Stimulated activated naive CD8-positive, alpha-beta T cell treated with anti-CD3 and anti-CD28 coated beads, Interleukin-15, amount 100 ng/mL, for 72 hours (primary cell): ENCODE results near the gene WNK4.

ENCODE experiments used
- ATAC-seq: fragments of 150-1000 bp; cut with Tn5 transposase; 2 replicates; pipeline ENCODE4 v1.10.0; 2021; ENCODE audit warnings: mild to moderate bottlenecking, moderate library complexity
- DNase-seq, 2 donors: peaks; one replicate each; pipeline ENCODE4 v3.0.0; 2021 to 2022
- H3K27ac Mint-ChIP-seq, 2 donors: one replicate each; pipeline ENCODE4 v1.8.0; 2022; ENCODE audit warnings: mild to moderate bottlenecking in 2 of 2, mixed read lengths in 2 of 2, moderate library complexity in 2 of 2
- H3K27me3 Mint-ChIP-seq: one replicate; pipeline ENCODE4 v1.8.0; 2022; ENCODE audit warnings: mixed read lengths
- H3K4me1 Mint-ChIP-seq: one replicate; pipeline ENCODE4 v1.8.0; 2022; ENCODE audit warnings: mild to moderate bottlenecking, mixed read lengths
- H3K4me3 Mint-ChIP-seq, 2 donors: one replicate each; pipeline ENCODE4 v1.8.0; 2022; ENCODE audit warnings: mild to moderate bottlenecking in 2 of 2, mixed read lengths in 2 of 2, moderate library complexity in 1 of 2
- H3K9me3 Mint-ChIP-seq, 2 donors: one replicate each; pipeline ENCODE4 v1.8.0; 2022; ENCODE audit warnings: mixed read lengths in 2 of 2

Gene WNK4

DNA sequence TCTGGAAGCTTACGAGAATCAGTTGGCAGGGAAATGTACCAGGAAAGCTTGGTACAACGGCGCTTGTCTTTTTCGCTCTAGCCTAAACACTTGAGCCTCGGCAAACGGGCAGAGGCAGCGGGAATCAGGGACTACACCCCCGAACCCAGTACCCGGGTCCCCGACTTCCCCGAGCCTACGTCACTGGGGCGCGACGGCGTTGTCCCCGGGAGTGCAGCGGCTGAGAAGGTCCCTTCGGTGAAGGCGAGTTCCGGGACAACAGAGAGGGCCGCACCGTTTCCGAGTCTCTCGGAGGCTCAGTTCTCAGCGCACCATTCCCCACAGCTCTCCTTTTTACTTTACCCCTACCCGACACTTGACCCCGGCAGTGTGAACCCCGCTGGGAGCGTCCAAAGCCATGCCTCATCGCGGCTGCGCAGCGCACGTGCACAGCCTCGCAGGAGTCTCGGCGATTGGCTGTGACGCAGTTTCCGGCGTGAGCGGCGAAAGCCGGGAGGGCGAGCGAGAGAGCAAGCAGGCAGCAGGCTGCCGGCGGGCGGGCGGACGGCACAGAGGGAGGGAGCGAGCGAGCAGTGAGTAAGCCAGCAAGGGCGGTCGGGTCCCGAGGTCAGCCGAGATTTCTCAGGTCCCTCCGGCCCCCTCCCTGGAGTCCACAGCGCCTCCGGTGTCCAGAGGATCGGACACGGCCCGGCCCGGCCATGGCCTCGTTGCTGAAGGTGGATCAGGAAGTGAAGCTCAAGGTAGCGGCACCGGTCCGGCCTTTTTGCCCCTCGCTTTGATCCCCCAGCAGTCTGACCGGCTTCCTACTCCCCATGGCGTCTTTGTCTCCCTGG is 52.7 kb downstream of the WNK4 start, which contains the start of gene PSME3:
PSME3 (plus strand) TSS at position 464 of the 833 bp plus-strand sequence; CDS start at position 699, 235 bp downstream.
- H3K27ac Mint-ChIP-seq, result peak within 1 kb of the TSS; percentile 98 to 99
- H3K4me3 Mint-ChIP-seq, result peak within 1 kb of the TSS; percentile 95
- peaks cover 24% of the 10 kb centered on the region for H3K4me1 Mint-ChIP-seq
- H3K27me3 Mint-ChIP-seq, result no peaks in the 10 kb centered on the region
- peak; percentile 87 to 89 for DNase-seq
- H3K9me3 Mint-ChIP-seq, result no peaks in the 10 kb centered on the region
- peak; percentile 94 for ATAC-seq

DNA sequence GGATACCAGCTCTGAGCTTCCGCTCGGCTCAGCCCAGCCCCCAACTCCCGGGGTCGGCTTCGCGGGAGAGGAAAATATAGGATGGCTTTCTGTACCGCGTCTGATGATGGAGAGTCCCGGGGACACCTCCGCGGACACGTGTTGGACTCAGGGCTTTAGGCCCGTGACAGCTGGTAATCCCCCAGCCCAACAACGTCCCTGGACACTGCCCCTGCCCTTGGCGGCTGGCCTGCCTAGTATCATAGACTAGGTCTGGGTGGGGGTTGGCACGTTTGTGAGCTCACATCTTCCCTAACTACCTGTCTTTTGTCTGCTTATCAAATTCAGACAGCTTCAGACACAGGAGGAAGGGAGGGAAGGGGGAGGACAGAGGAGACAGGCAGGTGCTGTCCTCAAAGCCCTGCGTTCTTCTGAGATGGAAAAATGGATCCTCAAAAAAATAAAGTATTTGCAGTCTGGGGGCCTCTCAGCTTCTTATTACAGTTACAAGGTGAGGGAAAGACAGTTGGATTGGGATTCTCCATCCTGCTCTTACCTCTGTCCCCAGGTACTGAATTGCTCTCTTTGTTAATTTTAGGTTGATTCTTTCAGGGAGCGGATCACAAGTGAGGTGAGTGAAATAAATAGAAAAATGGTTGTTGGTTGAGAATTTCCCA is 53.5 kb downstream of the WNK4 start:
- no peaks in the 10 kb centered on the region for H3K9me3 Mint-ChIP-seq

DNA sequence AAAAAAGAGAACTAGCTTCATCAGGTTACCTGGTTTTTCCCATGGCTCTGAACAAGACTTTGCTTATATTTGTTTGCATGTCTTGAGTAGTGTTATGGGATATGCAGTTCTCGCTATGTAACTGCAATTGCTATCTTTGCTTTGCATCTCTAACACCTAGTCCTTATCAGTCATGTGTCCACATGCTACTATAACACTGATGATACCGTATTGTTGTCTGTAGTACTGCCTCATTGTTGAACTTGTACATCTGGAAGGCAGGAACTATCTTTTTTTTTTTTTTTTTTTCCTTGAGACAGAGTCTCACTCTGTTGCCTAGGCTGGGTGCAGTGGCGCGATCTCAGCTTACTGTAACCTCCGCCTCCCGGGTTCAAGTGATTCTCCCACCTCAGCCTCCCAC is 55.3 kb downstream of the WNK4 start:
- Mint-ChIP-seq H3K4me3 (no peak overlapping the region), H3K4me1 (peaks cover 24% of the 10 kb centered on the region), H3K9me3 (no peaks in the 10 kb centered on the region), H3K27ac (no peak overlapping the region), H3K27me3 (no peaks in the 10 kb centered on the region)
- ATAC-seq (no peak), DNase-seq (no peak)

More for the DNA sequence above, 53.5 kb downstream of the WNK4 start:
- peak overlapping the region; percentile 95 for H3K4me3 Mint-ChIP-seq
- ATAC-seq (no peak), DNase-seq (no peak)
- peaks cover 24% of the 10 kb centered on the region for H3K4me1 Mint-ChIP-seq
- H3K27ac Mint-ChIP-seq, result peak overlapping the region; percentile 98 to 99
- H3K27me3 Mint-ChIP-seq, result no peaks in the 10 kb centered on the region

DNA sequence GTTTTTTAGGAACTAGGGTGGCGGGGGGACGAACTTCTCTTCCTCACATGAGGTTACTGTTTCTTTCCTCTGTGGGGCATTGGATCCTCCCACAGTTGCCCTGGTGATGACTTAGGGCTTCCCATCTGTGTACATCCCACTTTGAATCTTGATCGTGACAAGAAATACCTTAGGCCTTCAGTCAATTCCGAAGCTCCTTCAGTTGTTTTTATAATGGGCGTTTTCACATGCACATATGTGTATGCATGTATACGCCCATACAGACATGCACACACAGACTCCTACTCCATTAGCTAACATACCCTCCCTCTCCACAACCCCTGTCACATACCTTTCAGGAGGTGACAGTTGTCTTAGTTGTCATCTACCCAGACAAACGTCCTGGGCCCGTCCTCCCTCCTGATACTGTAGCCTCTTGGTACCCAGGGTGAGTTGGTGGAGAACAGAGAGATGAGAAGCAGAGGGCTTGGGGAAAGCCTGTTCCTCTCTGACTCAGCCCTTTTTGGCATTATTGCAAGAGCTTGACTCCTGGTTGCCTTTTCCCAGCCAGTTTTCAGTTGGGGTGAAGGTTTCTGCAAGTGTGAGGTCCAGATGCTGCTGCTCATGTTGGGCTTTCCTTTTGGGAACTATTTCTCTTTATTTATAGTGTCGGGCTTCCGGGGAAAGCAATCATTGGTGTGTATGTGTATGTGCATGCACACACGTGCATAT is 61.7 kb downstream of the WNK4 start:
- no peaks in the 10 kb centered on the region for H3K9me3 Mint-ChIP-seq
- H3K4me1 Mint-ChIP-seq, result peaks cover 32% of the 10 kb centered on the region
- DNase-seq, result no peak
- H3K27ac Mint-ChIP-seq, result peak overlapping the region in 1 of 2 donors; percentile 3
- no peak for ATAC-seq
- no peaks in the 10 kb centered on the region for H3K27me3 Mint-ChIP-seq
- no peak overlapping the region for H3K4me3 Mint-ChIP-seq

DNA sequence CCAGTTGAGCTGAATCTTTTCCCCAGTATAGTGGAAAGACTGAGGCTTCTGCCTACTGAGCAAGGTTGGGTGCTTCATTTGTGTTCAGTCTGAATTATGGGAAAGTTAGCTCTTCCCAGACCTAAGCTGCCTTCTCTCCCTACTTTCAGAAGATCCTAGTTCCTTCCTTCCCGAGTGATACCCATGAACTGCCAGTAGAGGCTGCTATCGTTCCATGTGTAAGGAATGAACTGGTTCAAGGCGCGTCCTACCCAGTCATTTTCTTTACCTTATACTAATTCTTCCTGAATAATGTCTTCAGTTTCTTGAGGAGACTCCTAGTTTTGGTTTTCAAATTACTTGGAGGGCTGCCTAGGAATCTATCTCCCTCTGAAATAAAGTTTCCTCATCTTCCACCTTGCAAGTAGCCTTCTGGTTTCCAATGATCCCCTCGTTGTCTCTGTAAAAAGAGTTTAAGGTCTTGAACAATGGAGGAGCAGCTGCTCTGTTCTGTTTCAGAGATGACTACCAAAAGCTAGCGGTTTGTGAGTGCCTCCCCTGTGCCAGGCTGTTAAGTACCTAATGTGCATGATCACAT is 63.0 kb downstream of the WNK4 start:
- no peaks in the 10 kb centered on the region for H3K9me3 Mint-ChIP-seq
- H3K27me3 Mint-ChIP-seq, result no peaks in the 10 kb centered on the region
- H3K27ac Mint-ChIP-seq, result no peak overlapping the region
- no peak for ATAC-seq
- H3K4me3 Mint-ChIP-seq, result no peak overlapping the region
- H3K4me1 Mint-ChIP-seq, result peaks cover 33% of the 10 kb centered on the region
- no peak for DNase-seq

DNA sequence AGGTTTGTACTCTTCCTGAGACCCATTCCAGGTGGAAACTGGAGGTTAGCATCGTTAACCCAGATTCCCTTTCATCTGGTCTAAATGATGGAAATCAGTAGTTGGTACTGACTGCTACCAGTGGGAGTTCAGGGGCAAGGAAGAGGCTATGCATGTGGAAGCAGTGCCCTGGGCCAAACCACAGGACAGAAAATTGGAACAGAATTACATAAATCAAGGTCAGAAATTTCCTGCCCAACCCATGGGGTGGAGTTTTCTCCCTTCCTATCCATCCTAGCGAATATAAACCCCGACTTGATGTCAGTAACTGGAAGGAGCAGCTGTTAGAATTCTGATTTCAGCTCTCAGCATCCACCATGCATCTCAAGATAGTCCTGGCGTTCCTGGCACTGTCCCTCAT is 63.9 kb downstream of the WNK4 start, which contains the start of gene AOC2:
AOC2 (plus strand) TSS at position 310 of the 400 bp plus-strand sequence; CDS start at position 357, 47 bp downstream.
- no peak for ATAC-seq
- H3K4me3 Mint-ChIP-seq, result no peak within 1 kb of the TSS

DNA sequence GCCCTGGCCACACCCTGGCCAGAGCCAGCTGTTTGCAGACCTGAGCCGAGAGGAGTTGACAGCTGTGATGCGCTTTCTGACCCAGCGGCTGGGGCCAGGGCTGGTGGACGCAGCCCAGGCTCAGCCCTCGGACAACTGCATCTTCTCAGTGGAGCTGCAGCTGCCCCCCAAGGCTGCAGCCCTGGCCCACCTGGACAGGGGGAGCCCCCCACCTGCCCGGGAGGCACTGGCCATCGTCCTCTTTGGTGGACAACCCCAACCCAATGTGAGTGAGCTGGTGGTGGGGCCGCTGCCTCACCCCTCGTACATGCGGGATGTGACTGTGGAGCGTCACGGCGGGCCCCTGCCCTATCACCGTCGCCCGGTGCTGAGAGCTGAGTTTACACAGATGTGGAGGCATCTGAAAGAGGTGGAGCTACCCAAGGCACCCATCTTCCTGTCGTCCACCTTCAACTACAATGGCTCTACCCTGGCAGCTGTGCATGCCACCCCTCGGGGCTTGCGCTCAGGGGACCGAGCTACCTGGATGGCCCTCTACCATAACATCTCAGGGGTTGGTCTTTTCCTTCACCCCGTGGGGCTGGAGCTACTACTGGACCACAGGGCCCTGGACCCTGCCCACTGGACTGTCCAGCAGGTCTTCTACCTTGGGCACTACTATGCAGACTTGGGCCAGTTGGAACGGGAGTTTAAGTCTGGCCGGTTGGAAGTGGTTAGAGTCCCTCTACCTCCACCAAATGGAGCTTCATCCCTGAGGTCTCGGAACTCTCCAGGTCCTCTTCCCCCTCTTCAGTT is 64.5 kb downstream of the WNK4 start:
- H3K9me3 Mint-ChIP-seq, result no peaks in the 10 kb centered on the region
- ATAC-seq (no peak), DNase-seq (no peak)
- peaks cover 34% of the 10 kb centered on the region for H3K4me1 Mint-ChIP-seq
- H3K4me3 Mint-ChIP-seq, result no peak overlapping the region
- H3K27me3 Mint-ChIP-seq, result no peaks in the 10 kb centered on the region
- no peak overlapping the region for H3K27ac Mint-ChIP-seq

More for the DNA sequence above, 63.9 kb downstream of the WNK4 start, which contains the start of gene AOC2:
- DNase-seq, result no peak
- no peaks in the 10 kb centered on the region for H3K9me3 Mint-ChIP-seq
- H3K27me3 Mint-ChIP-seq, result no peaks in the 10 kb centered on the region
- H3K4me1 Mint-ChIP-seq, result peaks cover 33% of the 10 kb centered on the region
- no peak within 1 kb of the TSS for H3K27ac Mint-ChIP-seq

DNA sequence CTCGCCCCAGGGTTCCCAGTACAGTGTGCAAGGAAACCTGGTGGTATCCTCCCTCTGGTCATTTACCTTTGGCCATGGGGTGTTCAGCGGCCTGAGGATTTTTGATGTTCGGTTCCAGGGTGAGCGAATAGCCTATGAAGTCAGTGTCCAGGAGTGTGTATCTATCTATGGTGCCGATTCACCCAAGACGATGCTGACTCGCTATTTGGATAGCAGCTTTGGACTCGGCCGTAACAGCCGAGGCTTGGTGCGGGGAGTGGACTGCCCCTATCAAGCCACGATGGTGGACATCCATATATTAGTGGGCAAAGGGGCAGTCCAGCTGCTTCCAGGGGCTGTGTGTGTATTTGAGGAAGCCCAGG is 65.1 kb downstream of the WNK4 start:
- Mint-ChIP-seq H3K4me3 (peak overlapping the region in 1 of 2 donors; percentile 78), H3K4me1 (peaks cover 40% of the 10 kb centered on the region), H3K27me3 (no peaks in the 10 kb centered on the region), H3K27ac (no peak overlapping the region), H3K9me3 (no peaks in the 10 kb centered on the region)
- DNase-seq (no peak), ATAC-seq (peak; percentile 2)

DNA sequence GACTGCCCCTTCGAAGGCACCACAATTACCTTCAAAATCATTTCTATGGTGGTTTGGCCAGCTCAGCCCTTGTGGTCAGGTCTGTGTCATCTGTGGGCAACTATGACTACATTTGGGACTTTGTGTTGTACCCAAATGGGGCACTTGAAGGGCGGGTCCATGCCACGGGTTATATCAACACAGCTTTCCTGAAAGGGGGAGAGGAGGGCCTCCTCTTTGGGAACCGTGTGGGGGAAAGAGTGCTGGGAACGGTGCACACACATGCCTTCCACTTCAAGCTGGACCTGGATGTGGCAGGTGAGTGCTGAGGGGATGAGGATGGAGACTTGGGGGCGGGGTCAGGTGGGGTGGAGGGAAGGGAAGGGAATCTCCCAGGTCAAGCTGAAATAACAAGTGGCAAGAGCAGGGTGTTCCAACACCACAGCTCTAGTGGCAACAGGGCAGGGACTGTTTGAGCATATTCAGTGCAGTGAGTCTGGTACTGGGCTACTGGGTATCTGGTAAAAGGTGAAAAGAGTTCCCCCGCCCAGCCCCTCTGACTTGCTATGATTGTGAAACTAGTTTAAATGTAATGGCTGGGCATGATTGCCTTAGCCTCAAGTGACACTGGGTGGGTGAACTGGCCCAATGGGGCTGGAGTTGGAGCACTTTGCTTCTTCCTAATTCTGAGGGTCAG is 65.6 kb downstream of the WNK4 start:
- H3K27me3 Mint-ChIP-seq, result no peaks in the 10 kb centered on the region

More for the DNA sequence above, 65.6 kb downstream of the WNK4 start:
- Mint-ChIP-seq H3K9me3 (no peaks in the 10 kb centered on the region), H3K27ac (peak overlapping the region; percentile 90), H3K4me1 (peaks cover 40% of the 10 kb centered on the region), H3K4me3 (peak overlapping the region; percentile 30 to 78)
- ATAC-seq (peak; percentile 95), DNase-seq (peak; percentile 48 to 86)
